22Rv1 (cell line): ENCODE data around the gene NRN1L.

Experiments
- H3K27ac ChIP-seq: fragments of 450-650 bp; 2 replicates; pipeline ENCODE4 v1.5.1; 2017
- CTCF ChIP-seq: fragments of 450-650 bp; IDR thresholded peaks from 2 replicates; pipeline ENCODE4 v1.5.1; 2017; ENCODE audit warnings: mild to moderate bottlenecking
- ZFX ChIP-seq: fragments of 450-650 bp; IDR thresholded peaks from 2 replicates; pipeline ENCODE4 v1.6.1; 2017; ENCODE audit warnings: antibody characterized with exemption, borderline replicate concordance

Gene NRN1L

GRCh38 chr16:67922221-67922620 lies 37.5 kb downstream of the NRN1L start:
- peak overlapping the region; percentile 54 for H3K27ac ChIP-seq
- TF ChIP-seq ZFX (no peak), CTCF (no peak)

GRCh38 chr16:67922740-67923139 lies 38.1 kb downstream of the NRN1L start:
- peak overlapping the region; percentile 54 for H3K27ac ChIP-seq
- no peak for TF ChIP-seq ZFX
- peak; percentile 26 for TF ChIP-seq CTCF

GRCh38 chr16:67923414-67924116 lies 38.9 kb downstream of the NRN1L start:
- H3K27ac ChIP-seq = peak overlapping the region; percentile 54; the same call in 1 of the 2 replicates
- TF ChIP-seq CTCF = no peak

GRCh38 chr16:67924140-67924906 lies 39.6 kb downstream of the NRN1L start:
- TF ChIP-seq CTCF = no peak
- no peak overlapping the region for H3K27ac ChIP-seq

GRCh38 chr16:67926181-67926750 lies 41.6 kb downstream of the NRN1L start:
- peak overlapping the region; percentile 20; the same call in 1 of the 2 replicates for H3K27ac ChIP-seq
- TF ChIP-seq ZFX (no peak), CTCF (no peak)

GRCh38 chr16:67927131-67927941 lies 42.7 kb downstream of the NRN1L start:
- no peak overlapping the region for H3K27ac ChIP-seq
- TF ChIP-seq CTCF (no peak), ZFX (no peak)

GRCh38 chr16:67928147-67928546 lies 43.5 kb downstream of the NRN1L start:
- no peak overlapping the region for H3K27ac ChIP-seq
- no peak for TF ChIP-seq CTCF
- TF ChIP-seq ZFX = no peak
